ENCODE measurements around the gene PCNX1.

Gene PCNX1

GRCh38 chr14:71089971-71090370 lies 182.7 kb downstream of the PCNX1 start:
- TF ChIP-seq POLR2AphosphoS5 (IDR thresholded peaks at IDR 0.05; ENCODE audit: low read depth): no peak
- TF ChIP-seq GABPA (IDR thresholded peaks at IDR 0.05; ENCODE audit: low read depth): no peak
- TF ChIP-seq CTCF (IDR thresholded peaks at IDR 0.05; ENCODE audit: insufficient read depth, low read length): no peak
- no peak for TF ChIP-seq SPI1 (IDR thresholded peaks at IDR 0.05; ENCODE audit: borderline replicate concordance, low read depth)
- no peak for TF ChIP-seq REST (IDR thresholded peaks at IDR 0.05; ENCODE audit: insufficient replicate concordance, low read depth)
- no peak overlapping the region for H3K4me3 ChIP-seq (replicated peaks; ENCODE audit: insufficient read depth, low read length)
- DNase-seq (ENCODE audit: low read depth in 1 of 2, low spot score in 1 of 2): no peak
- no peaks in the 10 kb centered on the region for H3K27me3 ChIP-seq (ENCODE audit: insufficient read depth, poor library complexity, severe bottlenecking)
- no peak overlapping the region for H3K27ac ChIP-seq (replicated peaks)

DNA sequence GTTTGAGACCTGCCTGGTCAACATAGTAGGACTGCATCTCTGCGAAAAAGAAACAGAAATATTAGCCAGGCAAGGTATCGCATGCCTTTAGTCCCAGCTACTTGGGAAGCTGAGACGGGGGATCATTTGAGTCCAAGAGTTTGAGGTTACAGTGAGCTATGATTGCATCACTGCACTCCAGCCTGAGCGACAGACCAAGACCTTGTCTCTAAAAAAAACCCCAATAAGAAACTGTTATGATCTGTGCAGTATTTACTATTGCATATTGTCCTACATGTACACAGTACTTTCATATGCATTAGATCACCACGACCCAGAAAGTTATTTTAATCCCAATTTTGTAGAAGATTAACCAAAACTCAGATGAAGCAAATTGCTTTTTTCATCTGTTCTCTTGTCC lies 187.5 kb downstream of the PCNX1 start:
- Histone ChIP-seq H3K4me3 (replicated peaks; ENCODE audit: insufficient read depth, low read length) (no peak overlapping the region), H3K27ac (replicated peaks) (no peak overlapping the region), H3K27me3 (ENCODE audit: insufficient read depth, poor library complexity, severe bottlenecking) (no peaks in the 10 kb centered on the region)
- TF ChIP-seq GABPA (IDR thresholded peaks at IDR 0.05; ENCODE audit: low read depth) (no peak), CTCF (IDR thresholded peaks at IDR 0.05; ENCODE audit: insufficient read depth, low read length) (no peak), POLR2AphosphoS5 (IDR thresholded peaks at IDR 0.05; ENCODE audit: low read depth) (no peak), SPI1 (IDR thresholded peaks at IDR 0.05; ENCODE audit: borderline replicate concordance, low read depth) (no peak), REST (IDR thresholded peaks at IDR 0.05; ENCODE audit: insufficient replicate concordance, low read depth) (no peak)
- no peak for DNase-seq (ENCODE audit: low read depth in 1 of 2, low spot score in 1 of 2)

DNA sequence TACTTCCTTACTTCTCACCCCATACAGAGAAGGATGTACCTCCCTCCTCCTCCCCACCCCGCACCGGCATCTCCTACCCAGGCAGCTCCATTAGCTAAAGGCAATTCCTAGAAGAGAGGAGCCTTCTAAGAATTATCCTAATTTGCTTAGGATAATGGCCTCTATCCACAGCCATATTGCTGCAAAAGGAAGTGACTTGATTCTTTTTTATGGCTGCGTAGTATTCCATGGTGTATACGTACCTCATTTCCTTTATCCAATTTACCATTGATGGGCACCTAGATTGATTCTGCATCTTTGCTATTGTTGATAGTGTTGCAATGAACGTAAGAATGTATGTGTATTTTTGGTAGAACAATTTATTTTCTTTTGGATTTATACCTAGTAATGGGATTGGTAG lies 189.7 kb downstream of the PCNX1 start:
- Histone ChIP-seq H3K27me3 (ENCODE audit: insufficient read depth, poor library complexity, severe bottlenecking) (no peaks in the 10 kb centered on the region), H3K4me3 (replicated peaks; ENCODE audit: insufficient read depth, low read length) (no peak overlapping the region), H3K27ac (replicated peaks) (no peak overlapping the region)
- no peak for TF ChIP-seq CTCF (IDR thresholded peaks at IDR 0.05; ENCODE audit: insufficient read depth, low read length)
- no peak for TF ChIP-seq GABPA (IDR thresholded peaks at IDR 0.05; ENCODE audit: low read depth)
- TF ChIP-seq REST (IDR thresholded peaks at IDR 0.05; ENCODE audit: insufficient replicate concordance, low read depth): no peak
- TF ChIP-seq POLR2AphosphoS5 (IDR thresholded peaks at IDR 0.05; ENCODE audit: low read depth): no peak
- no peak for TF ChIP-seq SPI1 (IDR thresholded peaks at IDR 0.05; ENCODE audit: borderline replicate concordance, low read depth)
- DNase-seq (ENCODE audit: low read depth in 1 of 2, low spot score in 1 of 2): no peak
